GM13977 (cell line): Measurements from ENCODE around the gene P2RX1.

Source experiments
- DNase-seq: peaks from one replicate; pipeline ENCODE4 v3.0.0; 2012; ENCODE audit warnings: low spot score
- CTCF ChIP-seq: IDR thresholded peaks from 2 replicates; pipeline ENCODE4 v1.5.1; 2012; ENCODE audit warnings: mild to moderate bottlenecking, control low read depth; ENCODE audit not compliant: insufficient read depth; ENCODE audit errors: extremely low read depth, missing control alignments
- in situ Hi-C: fragments of 300-500 bp; cut with MboI; formaldehyde crosslinking; loops from one replicate; pipeline ENCODE4 v1.12.0; 2022; ENCODE audit warnings: low sequenced_read_pairs, low pct_unique_long_range_greater_than_20kb, mixed read lengths, inconsistent platforms; ENCODE audit not compliant: unreplicated experiment

The P2RX1 gene

GRCh38 chr17:3956983-3957382 is 40.7 kb upstream of the P2RX1 start:
- in situ Hi-C loops: no loop called here
- TF ChIP-seq CTCF: no peak

GRCh38 chr17:3956327-3956957 is 40.2 kb upstream of the P2RX1 start:
- TF ChIP-seq CTCF: no peak
- no peak for DNase-seq
- in situ Hi-C loops: no loop called here

More at GRCh38 chr17:3956983-3957382, 40.7 kb upstream of the P2RX1 start:
- no peak for DNase-seq

- no peak for DNase-seq
- TF ChIP-seq CTCF: no peak
- in situ Hi-C loops: no loop called here
Measured at GRCh38 chr17:3955673-3955988, 39.4 kb upstream of the P2RX1 start.

- DNase-seq: no peak
- TF ChIP-seq CTCF: no peak
- in situ Hi-C loops: no loop called here
Measured at GRCh38 chr17:3954976-3955672, 38.9 kb upstream of the P2RX1 start.

GRCh38 chr17:3954086-3954485 is 37.8 kb upstream of the P2RX1 start:
- DNase-seq: no peak
- TF ChIP-seq CTCF: no peak
- in situ Hi-C loops: no loop called here

- in situ Hi-C loops: no loop called here
- TF ChIP-seq CTCF: no peak
- DNase-seq: no peak
Measured at GRCh38 chr17:3953542-3953941, 37.3 kb upstream of the P2RX1 start.
